ENCODE measurements around the gene NOC2L. TPM values are rescaled to one million over a fixed set of nuclear protein-coding genes. Genes with fewer than 3 reads are reported as not detected.
A peak's percentile ranks its signal among the peaks of the same experiment; 100 is the strongest.

The NOC2L gene
- total and polyA plus RNA-seq, 9 of the 15 experiments (the other 6 are each of a cell fraction or from before 2014, with no cell fraction given): 4.0 to 410 (median 200) TPM

GRCh38 chr1:1000357-1001056, 41.5 kb upstream of the NOC2L start (continued):
- peak; percentile 92 for TF ChIP-seq ZBTB1 (CRISPR knock-in tag; IDR thresholded peaks at IDR 0.05; ENCODE audit: borderline replicate concordance, low read depth)
- peak; percentile 99 for TF ChIP-seq NCOA1 (IDR thresholded peaks at IDR 0.05; ENCODE audit: low read depth)
- peak; percentile 100 for TF ChIP-seq ZNF282 (CRISPR knock-in tag; IDR thresholded peaks at IDR 0.05)
- TF ChIP-seq KAT2B (IDR thresholded peaks at IDR 0.05; ENCODE audit: low read depth, low read length): no peak
- TF ChIP-seq TRIM24 (IDR thresholded peaks at IDR 0.05): peak; percentile 67 to 81; a peak in 3 of 4 replicates
- TF ChIP-seq ZNF561 (CRISPR knock-in tag; conservative IDR thresholded peaks at IDR 0.05): no peak
- no peak for TF ChIP-seq POLR3A (IDR thresholded peaks at IDR 0.05; ENCODE audit: borderline replicate concordance, extremely low read depth, insufficient read depth, insufficient read length)
- TF ChIP-seq RUNX1 (IDR thresholded peaks at IDR 0.05; ENCODE audit: low read depth): no peak
- TF ChIP-seq ZNF280B (CRISPR knock-in tag; IDR thresholded peaks at IDR 0.05): no peak
- TF ChIP-seq SNRNP70 (optimal IDR thresholded peaks at IDR 0.05; ENCODE audit: low read depth, low read length): no peak
- no peak for TF ChIP-seq ZNF512 (tag; IDR thresholded peaks at IDR 0.05)
- TF ChIP-seq MLLT1 (IDR thresholded peaks at IDR 0.05): peak in 1 of 2 experiments; percentile 45; a peak in 1 of 4 replicates
- no peak for TF ChIP-seq REST (IDR thresholded peaks at IDR 0.05; ENCODE audit: borderline replicate concordance)
- TF ChIP-seq REST (CRISPR knock-in tag; IDR thresholded peaks at IDR 0.05; ENCODE audit: low read depth): no peak
- TF ChIP-seq GATAD2B (IDR thresholded peaks at IDR 0.05; ENCODE audit: borderline replicate concordance): peak; percentile 89
- no peak for TF ChIP-seq SPI1 (IDR thresholded peaks at IDR 0.05; ENCODE audit: borderline replicate concordance, low read depth, low read length)
